ENCODE results near the gene SRP14.

GRCh38 chr15:39998511-39999077 is 40.4 kb downstream of the SRP14 start:
- TF ChIP-seq TAF1 (IDR thresholded peaks at IDR 0.05; ENCODE audit: borderline replicate concordance, low read depth, low read length) (no peak), POLR2AphosphoS5 (IDR thresholded peaks at IDR 0.05; ENCODE audit: low read depth, low read length) (no peak)
